ENCODE measurements around the gene KIF22.
A peak's percentile ranks its signal among the peaks of the same experiment; 100 is the strongest.
"Not testable (repeated sequence)": the region's sequence is repeated elsewhere in the genome, so short reads cannot be mapped to it uniquely, and the experiment has no call there.

Gene KIF22

GRCh38 chr16:29767062-29767461 lies 23.5 kb upstream of the KIF22 start:
- no peak for DNase-seq

GRCh38 chr16:29769507-29769906 lies 21.0 kb upstream of the KIF22 start:
- no peak for DNase-seq

- no peak for DNase-seq
Observed at GRCh38 chr16:29770250-29770929, 20.2 kb upstream of the KIF22 start.

GRCh38 chr16:29772330-29772729 lies 18.2 kb upstream of the KIF22 start:
- not testable (repeated sequence) for DNase-seq

- no peak for DNase-seq
Observed at GRCh38 chr16:29774730-29775129, 15.8 kb upstream of the KIF22 start.

- no peak for DNase-seq
Observed at GRCh38 chr16:29775742-29776408, 14.7 kb upstream of the KIF22 start.

GRCh38 chr16:29777576-29778350 lies 12.8 kb upstream of the KIF22 start, which contains the start of gene ZG16:
ZG16 (plus strand) TSS chr16:29778256; CDS start chr16:29779267, 1,011 bp downstream.
- DNase-seq, result no peak

GRCh38 chr16:29779474-29779873 lies 11.1 kb upstream of the KIF22 start:
- no peak for DNase-seq

GRCh38 chr16:29783094-29783953 lies 7.2 kb upstream of the KIF22 start:
- DNase-seq, result not testable (repeated sequence)

- DNase-seq, result peak; percentile 39
Observed at GRCh38 chr16:29784157-29784556, 6.4 kb upstream of the KIF22 start.

- DNase-seq, result peak; percentile 81
Observed at GRCh38 chr16:29784901-29785500, 5.5 kb upstream of the KIF22 start.

GRCh38 chr16:29787155-29787554 lies 3.4 kb upstream of the KIF22 start:
- DNase-seq, result not testable (repeated sequence)

GRCh38 chr16:29789775-29790182 lies 772 bp upstream of the KIF22 start:
- DNase-seq, result no peak

- DNase-seq, result peak; percentile 36
Observed at GRCh38 chr16:29790949-29791844, 646 bp downstream of the KIF22 start.

- peak; percentile 32 for DNase-seq
Observed at GRCh38 chr16:29791845-29792807, 1.6 kb downstream of the KIF22 start.

GRCh38 chr16:29793153-29793552 lies 2.6 kb downstream of the KIF22 start:
- not testable (repeated sequence) for DNase-seq

GRCh38 chr16:29794231-29794710 lies 3.7 kb downstream of the KIF22 start:
- DNase-seq, result no peak

GRCh38 chr16:29802416-29802935 lies 11.9 kb downstream of the KIF22 start:
- no peak for DNase-seq

GRCh38 chr16:29804020-29804419 lies 13.5 kb downstream of the KIF22 start:
- DNase-seq, result no peak

Measured in CD4-positive, alpha-beta T cell treated with Interleukin-17A for 1 hour (primary cell).